B cell (primary cell): ENCODE measurements around the gene WNT3A. TPM values are rescaled to one million over a fixed set of nuclear protein-coding genes. Genes with fewer than 3 reads are reported as not detected.

Source experiments
- ATAC-seq: fragments of 200-7000 bp; cut with Tn5 transposase; one replicate; pipeline ENCODE4 v1.10.0; 2021; ENCODE audit warnings: low read depth, mild to moderate bottlenecking, moderate number of reproducible peaks, moderate library complexity
- CTCF ChIA-PET: fragments of 350-600 bp; sonication (Branson Sonifier 250); formaldehyde crosslinking; loops from one replicate; lab custom pipeline; 2021; ENCODE audit warnings: antibody characterized with exemption, inconsistent platforms; lab: Charles Lee
- POLR2A ChIA-PET: fragments of 350-600 bp; sonication (Branson Sonifier 250); formaldehyde crosslinking; loops from one replicate; lab custom pipeline; 2021; ENCODE audit warnings: antibody characterized with exemption; lab: Charles Lee
- DNase-seq: peaks from one replicate; pipeline ENCODE4 v3.0.0; 2013
- H2AFZ ChIP-seq: 2 replicates; pipeline ENCODE4 v1.6.1; 2012; ENCODE audit warnings: mild to moderate bottlenecking, low read depth, low read length; ENCODE audit not compliant: insufficient read depth, poor library complexity, severe bottlenecking
- H3K27ac ChIP-seq, 2 donors: 1 replicate in 1 of 2; 2 replicates in 1 of 2; pipeline ENCODE4 v1.5.1; 2012 to 2013; ENCODE audit warnings: low read length in 2 of 2, mild to moderate bottlenecking in 2 of 2, moderate library complexity in 1 of 2
- H3K27me3 ChIP-seq, 4 experiments: fragments of 200-600 bp in 1 of 4; sonication (generic) in 1 of 4; replicated peaks in 1 of 4; 1 replicate in 2 of 4; 2 replicates in 2 of 4; pipeline versions ENCODE4 v1.6.1 to v1.7.0; 2013 to 2016; ENCODE audit warnings: low read length in 3 of 4, mild to moderate bottlenecking in 2 of 4, mixed read lengths in 1 of 4, moderate library complexity in 1 of 4; ENCODE audit not compliant: insufficient read depth in 4 of 4, control insufficient read depth in 3 of 4; ENCODE audit errors: control extremely low read depth in 1 of 4
- H3K36me3 ChIP-seq, 2 experiments: replicated peaks in 1 of 2; 1 replicate in 1 of 2; 2 replicates in 1 of 2; pipeline versions ENCODE4 v1.6.1 to v1.7.1; 2013; ENCODE audit warnings: low read length in 1 of 2; ENCODE audit not compliant: insufficient read depth in 2 of 2, control insufficient read depth in 1 of 2; ENCODE audit errors: control extremely low read depth in 1 of 2, extremely low read depth in 1 of 2
- H3K4me1 ChIP-seq, 2 donors: fragments of 200-600 bp in 1 of 2; sonication (generic) in 1 of 2; 1 replicate in 1 of 2; 2 replicates in 1 of 2; pipeline versions ENCODE4 v1.5.1 to v1.6.1; 2013 to 2017; ENCODE audit warnings: low read length in 2 of 2; ENCODE audit not compliant: control insufficient read depth in 2 of 2, insufficient read depth in 2 of 2
- H3K4me2 ChIP-seq: replicated peaks from 2 replicates; pipeline ENCODE3; 2012; ENCODE audit warnings: mild to moderate bottlenecking, low read depth, low read length; ENCODE audit not compliant: poor library complexity, severe bottlenecking
- H3K4me3 ChIP-seq, 5 experiments: fragments of 200-600 bp in 1 of 5; sonication (generic) in 1 of 5; 1 replicate in 3 of 5; 2 replicates in 2 of 5; pipeline versions ENCODE4 v1.5.1 to v1.7.0; 2011 to 2016; ENCODE audit warnings: low read length in 4 of 5, mild to moderate bottlenecking in 4 of 5, low read depth in 2 of 5, control low read depth in 1 of 5, moderate library complexity in 1 of 5; ENCODE audit not compliant: insufficient read depth in 1 of 5; ENCODE audit errors: control extremely low read depth in 1 of 5, extremely low read depth in 1 of 5
- H3K79me2 ChIP-seq: fragments of 200-600 bp; sonication (generic); one replicate; pipeline ENCODE4 v1.6.0; 2016; ENCODE audit warnings: low read length; ENCODE audit not compliant: control insufficient read depth, insufficient read depth
- H3K9ac ChIP-seq: fragments of 200-600 bp; sonication (generic); 2 replicates; pipeline ENCODE4 v1.6.1; 2017; ENCODE audit warnings: mild to moderate bottlenecking, low read length, moderate library complexity
- H3K9me3 ChIP-seq, 3 donors: one replicate each; pipeline versions ENCODE4 v1.6.1 to v1.7.1; 2013; ENCODE audit warnings: low read length in 2 of 3; ENCODE audit not compliant: control insufficient read depth in 2 of 3, insufficient read depth in 1 of 3; ENCODE audit errors: control extremely low read depth in 1 of 3
- H4K20me1 ChIP-seq: 2 replicates; pipeline ENCODE4 v1.6.0; 2012; ENCODE audit warnings: mild to moderate bottlenecking, low read length; ENCODE audit not compliant: insufficient read depth, control insufficient read depth, poor library complexity, severe bottlenecking
- H3K27ac Mint-ChIP-seq: one replicate; pipeline ENCODE4 v1.8.0; 2021; ENCODE audit warnings: mixed read lengths
- H3K27me3 Mint-ChIP-seq: one replicate; pipeline ENCODE4 v1.8.0; 2021; ENCODE audit warnings: mixed read lengths
- H3K4me1 Mint-ChIP-seq: one replicate; pipeline ENCODE4 v1.8.0; 2021; ENCODE audit warnings: mixed read lengths
- H3K4me3 Mint-ChIP-seq: one replicate; pipeline ENCODE4 v1.8.0; 2021; ENCODE audit warnings: mixed read lengths
- H3K9me3 Mint-ChIP-seq: one replicate; pipeline ENCODE4 v1.8.0; 2022; ENCODE audit warnings: mixed read lengths; ENCODE audit not compliant: insufficient read depth
- CTCF ChIP-seq: fragments of 200-600 bp; IDR thresholded peaks from one replicate; pipeline ENCODE4 v1.8.0; 2022; ENCODE audit warnings: antibody characterized with exemption, mild to moderate bottlenecking
- EZH2 ChIP-seq: IDR thresholded peaks from 2 replicates; pipeline ENCODE4 v1.6.1; 2012; ENCODE audit warnings: borderline replicate concordance, low read depth, mild to moderate bottlenecking, moderate library complexity, low read length; ENCODE audit not compliant: insufficient read depth, poor library complexity, severe bottlenecking
- WGBS: methylation state at CpG from one replicate; pipeline ENCODE4 v1.1.5; 2013; ENCODE audit warnings: missing lambda C conversion rate; ENCODE audit not compliant: insufficient coverage; 5-methylcytosine and 5-hydroxymethylcytosine counted together
- intact Hi-C: fragments of 100-400 bp; cut with micrococcal nuclease; formaldehyde crosslinking; loops from one replicate; pipeline ENCODE4 v1.10.0; 2022
- polyA plus RNA-seq: library from polyadenylated mRNA; depleted of rRNA; stranded (reverse); fragments of >200 nt; gene quantifications from 2 replicates; pipeline ENCODE4 v1.2.3, GENCODE V29; 2012
- total RNA-seq, 2 donors: library from RNA; stranded (reverse); fragments of 120-200 nt in 1 of 2; gene quantifications; 1 replicate in 1 of 2; 2 replicates in 1 of 2; pipeline versions ENCODE4 v1.2.3 to v1.2.4, GENCODE V29; 2013 to 2022

The WNT3A gene
- total and polyA plus RNA-seq, 2 donors (not counting 1 experiment from before 2014, with no cell fraction given): 0.03 TPM; not detected in 1

GRCh38 chr1:228082214-228082917, 75.6 kb downstream of the WNT3A start, which contains the start of gene ARF1:
TSS of gene ARF1 (plus strand) at chr1:228082708. CDS start at chr1:228097115, 14,407 bp downstream.
- CTCF ChIA-PET: interaction anchor here (1.0 to 1.6 kb wide), 2 partner anchors 28 to 56 kb away, joined by 3 to 5 read pairs; partner anchors contain the start of gene MRPL55
- Histone ChIP-seq H3K36me3 (no peaks in the 10 kb centered on the region), H2AFZ (peak within 1 kb of the TSS; percentile 98), H3K4me1 (peaks cover 44 to 51% of the 10 kb centered on the region in 2 donors), H3K27ac (peak within 1 kb of the TSS; percentile 78 to 96), H3K9ac (peak within 1 kb of the TSS; percentile 93), H3K4me3 (peak within 1 kb of the TSS; percentile 78 to 97 (median 91)), H3K79me2 (peaks cover 76% of the 10 kb centered on the region), H3K27me3 (no peaks in the 10 kb centered on the region), H4K20me1 (peaks cover 52% of the 10 kb centered on the region), H3K9me3 (no peaks in the 10 kb centered on the region), H3K4me2 (peak within 1 kb of the TSS; percentile 98)
- Mint-ChIP-seq H3K27ac (peak within 1 kb of the TSS; percentile 93), H3K9me3 (no peaks in the 10 kb centered on the region), H3K27me3 (no peaks in the 10 kb centered on the region), H3K4me1 (peaks cover 46% of the 10 kb centered on the region), H3K4me3 (peak within 1 kb of the TSS; percentile 94)
- no peak for TF ChIP-seq CTCF
- no peak for TF ChIP-seq EZH2
- under 1% methylated on average over 84 of the region's 87 CpGs for WGBS
- peak; percentile 96 for DNase-seq
- ATAC-seq: peak; percentile 92
- intact Hi-C loops: loop anchor here (1.0 to 2.0 kb wide), 6 partner anchors 20 to 404 kb away; partner anchors contain the start of genes GUK1, JMJD4, MRPL55 and SNAP47
- POLR2A ChIA-PET: interaction anchor here (0.7 to 2.6 kb wide), 8 partner anchors 20 to 404 kb away, joined by 3 to 6 read pairs (median 4); partner anchors contain the start of genes GUK1, IBA57, MRPL55 and RNF187
